HG03521 (cell line): ENCODE results near the gene MOK.
A peak's percentile ranks its signal among the peaks of the same experiment; 100 is the strongest.
"Not testable (repeated sequence)": the region's sequence is repeated elsewhere in the genome, so short reads cannot be mapped to it uniquely, and the experiment has no call there.

Experiments
- ATAC-seq: cut with Tn5 transposase; IDR thresholded peaks from one replicate; pipeline ENCODE4 v1.9.1; 2021; ENCODE audit warnings: mild to moderate bottlenecking, moderate library complexity; ENCODE audit not compliant: unreplicated experiment

The MOK gene

DNA sequence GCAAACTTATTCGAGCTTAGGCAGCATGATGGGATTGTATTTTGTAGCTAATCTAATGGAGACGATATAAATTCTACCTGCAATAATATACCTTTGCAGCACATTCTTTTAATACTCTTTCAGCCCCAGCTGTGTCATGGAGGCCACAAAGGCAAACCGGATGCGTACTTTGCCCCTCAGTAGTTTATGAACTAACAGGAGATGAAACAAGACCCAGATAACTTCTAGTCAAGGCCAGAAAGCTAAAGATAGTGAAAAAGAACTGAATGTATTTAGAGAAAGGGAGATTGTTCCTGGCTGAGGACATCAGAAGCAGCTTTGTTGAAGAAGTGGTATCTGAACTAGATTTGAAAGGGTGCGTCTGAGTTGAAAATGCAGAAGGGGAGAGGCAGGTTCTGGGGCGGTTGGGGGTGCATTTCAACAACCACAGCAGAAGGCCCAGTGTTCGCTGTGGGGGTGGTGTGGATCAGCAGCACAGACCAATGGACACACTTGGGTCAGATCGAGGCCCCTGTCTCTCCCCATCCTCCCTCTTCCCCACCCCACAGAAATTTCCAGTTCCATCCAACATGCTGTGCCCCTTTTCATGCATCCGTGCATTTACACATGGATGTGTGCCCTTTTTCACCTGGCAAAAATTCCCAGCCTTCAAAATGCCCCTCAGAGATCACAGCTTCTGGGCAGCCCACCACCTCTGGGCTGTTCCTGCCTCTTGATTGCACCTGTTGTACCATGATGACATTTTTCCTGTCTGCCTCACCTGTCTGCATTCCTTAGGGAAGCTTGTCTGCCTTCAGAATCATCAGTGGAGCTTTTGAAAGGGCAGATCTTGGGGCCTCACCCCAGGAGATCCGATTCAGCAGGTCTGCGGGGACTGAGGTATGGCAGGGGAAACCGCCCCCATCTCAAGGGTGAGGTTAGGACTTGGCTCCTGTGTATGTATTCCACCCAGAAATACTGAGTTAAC, 16.8 kb upstream of the MOK start:
- no peak for ATAC-seq

DNA sequence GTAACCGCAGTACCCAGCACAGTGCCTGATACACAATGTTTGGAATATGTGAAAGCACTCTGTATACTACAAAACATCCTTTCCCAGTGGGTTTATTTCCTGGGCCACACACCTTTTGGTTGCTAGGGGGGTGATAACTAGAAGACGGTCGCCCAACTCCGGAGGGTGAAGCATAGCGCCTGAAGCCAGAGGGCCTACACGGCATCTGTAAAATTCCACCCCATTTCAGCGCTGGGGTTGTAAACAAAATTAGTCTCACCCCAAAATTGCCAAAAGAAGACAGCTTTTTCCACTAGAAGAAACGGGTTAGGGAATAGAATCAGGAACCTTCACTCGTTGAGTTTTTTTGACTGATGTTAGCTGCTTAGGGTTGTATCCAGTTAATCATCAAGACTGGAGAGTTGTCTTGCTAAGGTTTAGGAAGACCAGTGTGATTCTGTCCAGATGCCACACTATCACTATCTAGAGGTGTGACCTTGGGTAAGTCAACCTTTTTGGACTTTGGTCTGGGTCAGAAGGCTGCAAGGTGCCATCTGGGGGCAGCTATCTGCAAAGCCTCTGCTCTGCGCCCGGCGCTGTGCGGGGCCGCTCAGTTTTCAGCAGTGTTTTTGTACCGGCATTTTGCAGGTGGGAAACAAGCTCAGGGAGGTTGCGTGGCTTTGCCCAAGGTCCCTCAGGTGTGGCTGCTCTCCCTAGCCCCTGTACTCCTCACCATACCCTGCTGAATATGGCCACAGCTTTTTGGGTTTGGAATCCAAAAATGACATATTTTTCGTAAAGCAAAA, 15.9 kb upstream of the MOK start:
- no peak for ATAC-seq

DNA sequence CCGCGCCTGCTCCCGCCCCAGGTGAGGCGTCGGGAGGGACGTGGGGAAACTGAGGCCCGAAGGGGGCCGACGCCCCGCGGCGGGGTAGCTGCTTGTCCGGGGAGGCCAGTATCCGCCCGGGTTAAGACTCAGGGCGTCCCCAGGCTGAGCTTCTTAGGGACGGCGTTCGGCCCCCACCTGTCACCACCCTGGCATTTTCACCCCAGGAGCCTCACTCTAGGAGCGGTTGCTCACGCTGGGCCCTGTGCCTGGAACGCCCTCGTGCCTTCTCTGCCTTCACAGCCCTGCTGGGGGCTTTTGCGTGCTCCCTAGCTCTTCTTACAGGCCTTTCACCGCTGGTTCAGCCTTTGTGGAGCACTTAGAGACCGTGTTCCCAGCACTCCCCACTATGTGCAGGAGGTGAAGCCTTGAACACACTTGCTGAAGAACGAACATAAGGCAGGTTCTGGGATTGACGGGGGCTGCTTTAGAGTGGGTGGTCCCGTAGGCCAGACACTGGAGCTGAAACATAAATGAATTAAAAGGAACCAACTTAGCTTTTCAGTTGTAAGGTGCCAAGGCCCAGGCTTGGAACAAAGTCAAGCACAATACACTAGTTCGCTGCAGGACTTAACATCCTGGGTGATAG, 15.2 kb upstream of the MOK start:
- ATAC-seq = peak; percentile 21

- peak; percentile 45 for ATAC-seq
These were observed 14.5 kb upstream of the MOK start, which contains the start of gene ZNF839 for GRCh38 chr14:102319351-102320032. Gene ZNF839, plus strand, starts transcription at chr14:102319746. Its CDS starts 20 bp downstream, at chr14:102319766.

DNA sequence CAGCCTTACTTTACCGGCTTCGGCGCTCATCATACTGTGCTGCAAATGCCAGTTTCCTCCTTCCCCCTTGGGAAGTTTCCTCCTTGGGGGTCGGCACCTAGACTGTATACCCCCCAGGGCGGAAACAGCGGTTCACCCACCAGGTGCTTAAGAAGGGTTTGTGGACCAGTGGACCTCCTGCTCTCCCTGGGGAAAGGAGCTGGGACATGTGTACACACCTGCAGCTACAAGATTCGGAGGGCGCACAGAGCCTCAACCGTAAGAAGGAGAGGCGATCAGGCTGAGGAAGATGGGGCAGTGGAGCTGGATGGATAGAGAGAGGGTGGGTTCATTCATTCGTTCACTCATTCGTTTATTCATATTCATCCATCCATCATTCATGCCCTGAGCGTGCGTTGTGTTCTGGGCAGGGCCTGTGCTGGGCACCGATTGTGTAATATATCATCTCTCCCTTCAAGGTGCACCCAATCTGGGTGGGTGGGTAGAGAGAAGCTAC, 13.9 kb upstream of the MOK start:
- ATAC-seq = no peak

GRCh38 chr14:102317564-102318248, 12.7 kb upstream of the MOK start:
- ATAC-seq = no peak

- ATAC-seq = peak; percentile 69
These were observed 12.0 kb upstream of the MOK start for GRCh38 chr14:102316743-102317563.

GRCh38 chr14:102316338-102316742, 11.4 kb upstream of the MOK start:
- ATAC-seq = no peak

- no peak for ATAC-seq
These were observed 10.2 kb upstream of the MOK start for GRCh38 chr14:102315121-102315520.

- ATAC-seq = peak; percentile 33
These were observed 9.5 kb upstream of the MOK start for GRCh38 chr14:102314242-102315011.

- ATAC-seq = no peak
These were observed 1.3 kb downstream of the MOK start for GRCh38 chr14:102303664-102304063.

DNA sequence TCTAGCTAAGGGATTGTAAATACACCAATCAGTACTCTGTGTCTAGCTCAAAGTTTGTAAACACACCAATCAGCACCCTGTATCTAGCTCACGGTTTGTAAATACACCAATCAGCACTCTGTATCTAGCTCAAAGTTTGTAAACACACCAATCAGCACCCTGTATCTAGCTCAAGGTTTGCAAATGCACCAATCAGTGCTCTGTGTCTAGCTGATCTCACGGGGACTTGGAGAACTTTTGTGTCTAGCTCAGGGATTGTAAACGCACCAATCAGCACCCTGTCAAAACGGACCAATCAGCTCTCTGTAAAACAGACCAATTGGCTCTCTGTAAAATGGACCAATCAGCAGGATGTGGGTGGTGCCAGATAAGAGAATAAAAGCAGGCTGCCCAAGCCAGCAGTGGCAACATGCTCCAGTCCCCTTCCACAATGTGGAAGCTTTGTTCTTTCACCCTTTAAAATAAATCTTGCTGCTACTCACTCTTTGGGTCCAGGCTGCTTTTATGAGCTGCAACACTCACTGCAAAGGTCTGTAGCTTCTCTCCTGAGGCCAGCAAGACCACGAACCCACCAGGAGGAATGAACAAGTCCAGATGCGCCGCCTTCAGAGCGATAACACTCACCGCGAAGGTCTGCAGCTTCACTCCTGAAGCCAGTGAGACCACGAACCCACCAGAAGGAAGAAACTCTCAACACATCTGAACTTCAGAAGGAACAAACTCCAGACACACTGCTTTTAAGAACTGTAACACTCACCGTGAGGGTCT, 6.5 kb downstream of the MOK start:
- not testable (repeated sequence) for ATAC-seq

DNA sequence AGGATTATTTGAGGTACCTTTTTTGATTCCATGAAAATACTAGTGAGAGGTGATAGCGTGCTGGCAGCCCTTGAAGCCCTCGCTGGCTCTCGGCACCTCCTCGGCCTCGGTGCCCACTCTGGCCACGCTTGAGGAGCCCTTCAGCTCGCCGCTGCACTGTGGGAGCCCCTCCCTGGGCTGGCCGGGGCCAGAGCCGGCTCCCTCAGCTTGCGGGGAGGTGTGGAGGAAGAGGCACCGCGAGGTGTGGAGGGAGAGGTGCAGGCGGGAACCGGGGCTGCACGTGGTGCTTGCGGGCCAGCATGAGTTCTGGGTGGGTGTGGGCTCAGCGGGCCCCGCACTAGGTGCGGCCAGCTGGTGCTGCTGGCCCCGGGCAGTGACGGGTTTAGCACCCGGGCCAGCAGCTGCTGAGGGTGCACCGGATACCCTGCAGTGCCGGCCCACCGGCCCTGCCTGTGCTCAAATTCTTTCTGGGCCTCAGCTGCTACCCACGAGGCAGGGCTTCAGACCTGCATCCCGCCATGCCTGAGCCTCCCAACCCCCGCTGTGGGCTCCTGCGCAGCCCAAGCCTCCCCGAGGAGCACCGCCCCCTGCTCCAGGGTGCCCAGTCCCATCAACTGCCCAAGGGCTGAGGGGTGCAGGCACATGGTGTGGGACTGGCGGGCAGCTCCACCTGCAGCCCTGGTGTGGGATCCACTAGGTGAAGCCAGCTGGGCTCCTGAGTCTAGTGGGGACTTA, 7.4 kb downstream of the MOK start:
- ATAC-seq = no peak

- ATAC-seq = no peak
These were observed 9.7 kb downstream of the MOK start for GRCh38 chr14:102295270-102295669.

DNA sequence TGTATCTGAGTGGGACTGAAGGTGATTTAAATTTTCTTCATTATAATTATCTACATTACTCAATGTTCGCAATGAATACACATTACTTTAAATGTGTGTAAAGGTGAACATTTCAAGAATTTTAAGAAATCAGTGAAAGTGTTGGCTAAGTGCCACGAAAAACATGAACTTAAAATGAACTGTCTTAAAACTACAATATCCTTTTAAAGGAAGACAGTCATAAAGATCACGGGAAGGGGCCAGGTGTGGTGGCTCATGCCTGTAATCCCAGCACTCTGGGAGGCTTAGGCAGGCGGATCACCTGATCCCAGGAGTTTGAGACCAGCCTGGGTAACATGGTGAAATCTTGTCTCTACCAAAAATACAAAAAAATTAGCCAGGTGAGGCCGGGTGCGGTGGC, 11.2 kb downstream of the MOK start:
- no peak for ATAC-seq

- ATAC-seq = no peak
These were observed 12.5 kb downstream of the MOK start for GRCh38 chr14:102292441-102292840.

- no peak for ATAC-seq
These were observed 16.8 kb downstream of the MOK start for GRCh38 chr14:102288139-102288538.
